Neural progenitor cell (in vitro differentiated cells): Measurements from ENCODE around the gene RHOJ. TPM values are rescaled to one million over a fixed set of nuclear protein-coding genes. Genes with fewer than 3 reads are reported as not detected.

Source experiments
- DNase-seq: peaks from one replicate; pipeline ENCODE4 v3.0.0-alpha.2; 2016; ENCODE audit warnings: low spot score
- H2AFZ ChIP-seq: fragments of 200-600 bp; sonication (generic); replicated peaks from 2 replicates; pipeline ENCODE4 v1.6.1; 2016; ENCODE audit warnings: antibody characterized with exemption
- H3F3A ChIP-seq: fragments of 200-600 bp; sonication (generic); 2 replicates; pipeline ENCODE4 v1.6.1; 2016; ENCODE audit warnings: antibody characterized with exemption, low read depth
- H3K27ac ChIP-seq: fragments of 200-600 bp; sonication (generic); 2 replicates; pipeline ENCODE4 v1.5.1; 2016; ENCODE audit warnings: mild to moderate bottlenecking
- H3K27me3 ChIP-seq: fragments of 200-600 bp; sonication (generic); 2 replicates; pipeline ENCODE4 v1.6.1; 2016; ENCODE audit warnings: mild to moderate bottlenecking, moderate library complexity
- H3K36me3 ChIP-seq: fragments of 200-600 bp; sonication (generic); 2 replicates; pipeline ENCODE4 v1.5.1; 2016
- H3K4me1 ChIP-seq: fragments of 200-600 bp; sonication (generic); 2 replicates; pipeline ENCODE4 v1.6.1; 2016; ENCODE audit warnings: mixed run types
- H3K4me2 ChIP-seq: fragments of 200-600 bp; sonication (generic); 2 replicates; pipeline ENCODE4 v1.6.1; 2016
- H3K4me3 ChIP-seq: fragments of 200-600 bp; sonication (generic); 2 replicates; pipeline ENCODE4 v1.5.1; 2016
- H3K79me2 ChIP-seq: fragments of 200-600 bp; sonication (generic); 2 replicates; pipeline ENCODE4 v1.6.1; 2016; ENCODE audit warnings: low read depth
- H3K9ac ChIP-seq: fragments of 200-600 bp; sonication (generic); 2 replicates; pipeline ENCODE4 v1.6.1; 2016
- H3K9me3 ChIP-seq: fragments of 200-600 bp; sonication (generic); 2 replicates; pipeline ENCODE4 v1.5.1; 2016; ENCODE audit warnings: low read depth
- H4K20me1 ChIP-seq: fragments of 200-600 bp; sonication (generic); 2 replicates; pipeline ENCODE4 v1.6.1; 2016; ENCODE audit warnings: low read depth
- H3K27ac Mint-ChIP-seq: 3 replicates; pipeline ENCODE4 v1.8.0; 2021; ENCODE audit warnings: mixed read lengths
- H3K27me3 Mint-ChIP-seq: 2 replicates; pipeline ENCODE4 v1.8.0; 2022; ENCODE audit warnings: low read depth, mild to moderate bottlenecking, inconsistent platforms, moderate library complexity, mixed read lengths; ENCODE audit not compliant: insufficient read depth
- H3K36me3 Mint-ChIP-seq: 3 replicates; pipeline ENCODE4 v1.8.0; 2021; ENCODE audit warnings: mixed read lengths
- H3K4me1 Mint-ChIP-seq: 3 replicates; pipeline ENCODE4 v1.8.0; 2021; ENCODE audit warnings: mixed read lengths
- H3K4me3 Mint-ChIP-seq: 3 replicates; pipeline ENCODE4 v1.8.0; 2021; ENCODE audit warnings: mild to moderate bottlenecking, moderate library complexity, mixed read lengths
- H3K9me3 Mint-ChIP-seq: 3 replicates; pipeline ENCODE4 v1.8.0; 2020; ENCODE audit warnings: mixed read lengths
- CTCF ChIP-seq: fragments of 200-600 bp; sonication (generic); IDR thresholded peaks from 2 replicates; pipeline ENCODE4 v1.5.1; 2017; ENCODE audit warnings: antibody characterized with exemption, mild to moderate bottlenecking
- EZH2 ChIP-seq: fragments of 200-600 bp; sonication (generic); IDR thresholded peaks from 2 replicates; pipeline ENCODE4 v1.6.1; 2017; ENCODE audit warnings: antibody characterized with exemption, mild to moderate bottlenecking, moderate library complexity
- EZH2phosphoT487 ChIP-seq: fragments of 200-600 bp; sonication (generic); IDR thresholded peaks from 2 replicates; pipeline ENCODE4 v1.6.1; 2017; ENCODE audit warnings: antibody characterized with exemption
- total RNA-seq: library from RNA; depleted of rRNA; stranded (reverse); fragments of >200 nt; gene quantifications from 2 replicates; pipeline ENCODE4 v1.2.3, GENCODE V29; 2015; ENCODE audit warnings: low replicate concordance

Gene RHOJ
- total RNA-seq, 1 donor from 2014 or later = not detected

- no peak overlapping the region for H2AFZ ChIP-seq
- no peak overlapping the region for H3K4me3 ChIP-seq
- H3K9me3 ChIP-seq = no peaks in the 10 kb centered on the region
- DNase-seq = no peak
- H3K4me1 ChIP-seq = no peaks in the 10 kb centered on the region
- Mint-ChIP-seq H3K27ac (no peak overlapping the region), H3K4me1 (no peaks in the 10 kb centered on the region), H3K36me3 (peaks cover 1% of the 10 kb centered on the region), H3K9me3 (peaks cover 2% of the 10 kb centered on the region), H3K4me3 (no peak overlapping the region), H3K27me3 (peaks cover 2% of the 10 kb centered on the region)
- no peaks in the 10 kb centered on the region for H3K36me3 ChIP-seq
- no peaks in the 10 kb centered on the region for H3K27me3 ChIP-seq
- no peak overlapping the region for H3K9ac ChIP-seq
- TF ChIP-seq EZH2phosphoT487 = no peak
- no peak for TF ChIP-seq CTCF
- no peak for TF ChIP-seq EZH2
- no peaks in the 10 kb centered on the region for H3K79me2 ChIP-seq
- H3K27ac ChIP-seq = no peak overlapping the region
- H3K4me2 ChIP-seq = no peak overlapping the region
- H4K20me1 ChIP-seq = no peaks in the 10 kb centered on the region
- no peaks in the 10 kb centered on the region for H3F3A ChIP-seq
Measured at GRCh38 chr14:63273129-63273528, 68.9 kb downstream of the RHOJ start.

- Mint-ChIP-seq H3K27me3 (peaks cover 2% of the 10 kb centered on the region), H3K9me3 (peaks cover 2% of the 10 kb centered on the region), H3K36me3 (peaks cover 1% of the 10 kb centered on the region), H3K4me3 (no peak overlapping the region), H3K4me1 (no peaks in the 10 kb centered on the region), H3K27ac (no peak overlapping the region)
- Histone ChIP-seq H3K4me2 (no peak overlapping the region), H3K36me3 (no peaks in the 10 kb centered on the region), H3F3A (no peaks in the 10 kb centered on the region), H3K9me3 (no peaks in the 10 kb centered on the region), H4K20me1 (no peaks in the 10 kb centered on the region), H3K27ac (no peak overlapping the region), H3K9ac (no peak overlapping the region), H3K79me2 (no peaks in the 10 kb centered on the region), H2AFZ (no peak overlapping the region), H3K4me3 (no peak overlapping the region), H3K4me1 (no peaks in the 10 kb centered on the region), H3K27me3 (no peaks in the 10 kb centered on the region)
- DNase-seq = no peak
- TF ChIP-seq CTCF (peak; percentile 10), EZH2phosphoT487 (no peak)
Measured at GRCh38 chr14:63273717-63274655, 69.7 kb downstream of the RHOJ start.

GRCh38 chr14:63275611-63276010 lies 71.4 kb downstream of the RHOJ start:
- no peak overlapping the region for H3K27ac Mint-ChIP-seq
- no peak overlapping the region for H3K9ac ChIP-seq
- H3K4me2 ChIP-seq = no peak overlapping the region
- no peak overlapping the region for H3K4me3 Mint-ChIP-seq
- H3K4me1 Mint-ChIP-seq = no peaks in the 10 kb centered on the region
- H3K9me3 Mint-ChIP-seq = no peaks in the 10 kb centered on the region
- H3K27ac ChIP-seq = no peak overlapping the region
- H2AFZ ChIP-seq = no peak overlapping the region
- no peaks in the 10 kb centered on the region for H3K36me3 ChIP-seq
- H4K20me1 ChIP-seq = no peaks in the 10 kb centered on the region
- no peaks in the 10 kb centered on the region for H3K36me3 Mint-ChIP-seq
- no peaks in the 10 kb centered on the region for H3K27me3 ChIP-seq
- no peaks in the 10 kb centered on the region for H3K9me3 ChIP-seq
- H3F3A ChIP-seq = no peaks in the 10 kb centered on the region
- no peaks in the 10 kb centered on the region for H3K4me1 ChIP-seq
- DNase-seq = no peak
- H3K4me3 ChIP-seq = no peak overlapping the region
- peaks cover 2% of the 10 kb centered on the region for H3K27me3 Mint-ChIP-seq
- TF ChIP-seq EZH2phosphoT487 (no peak), EZH2 (no peak), CTCF (no peak)
- no peaks in the 10 kb centered on the region for H3K79me2 ChIP-seq
